ENCODE data around the gene CENPB.

- TF ChIP-seq CTCF (conservative IDR thresholded peaks at IDR 0.05; ENCODE audit: low read depth, low read length), result no peak
- TF ChIP-seq EZH2 (IDR thresholded peaks at IDR 0.05; ENCODE audit: borderline replicate concordance, low read depth, low read length, poor library complexity, severe bottlenecking), result no peak
Observed at GRCh38 chr20:3798908-3799248, 12.3 kb upstream of the CENPB start.
